ENCODE data around the gene FASTKD3. TPM values are rescaled to one million over a fixed set of nuclear protein-coding genes. Genes with fewer than 3 reads are reported as not detected.

The FASTKD3 gene
- total and polyA plus RNA-seq, 12 donors, result 8.5 to 32.0 (median 19.9) TPM

DNA sequence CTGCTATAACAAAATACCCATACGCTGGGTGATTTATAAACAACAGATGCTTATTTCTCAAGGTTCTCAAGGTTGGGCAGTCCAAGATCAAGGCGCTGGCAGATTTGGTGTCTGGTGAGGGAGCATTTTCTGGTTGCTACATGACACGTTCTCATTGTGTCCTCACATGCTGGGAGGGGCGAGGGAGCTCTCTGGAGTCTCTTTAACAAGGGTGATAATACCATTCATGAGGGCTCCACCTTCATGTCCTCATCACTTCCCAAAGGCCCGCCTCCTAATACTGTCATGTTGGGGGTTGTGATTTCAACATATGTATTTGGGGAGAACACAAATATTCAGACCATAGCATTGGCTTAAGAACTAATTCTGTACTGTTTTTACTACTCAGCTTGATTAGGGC lies 22.5 kb downstream of the FASTKD3 start:
- intact Hi-C loops (cut with DNase I), result no loop called here
- Histone ChIP-seq H3K4me1 (replicated peaks in 1 of 2) (peaks cover 0 to 6% of the 10 kb centered on the region in 2 donors), H3K36me3 (replicated peaks in 1 of 2) (no peaks in the 10 kb centered on the region), H3K9me3 (replicated peaks in 1 of 3) (no peaks in the 10 kb centered on the region), H3K4me3 (no peak overlapping the region), H3K27ac (no peak overlapping the region), H3K27me3 (no peaks in the 10 kb centered on the region)
- DNase-seq, result no peak
- TF ChIP-seq POLR2A (IDR thresholded peaks at IDR 0.05), result no peak
- TF ChIP-seq, protein P1, sequence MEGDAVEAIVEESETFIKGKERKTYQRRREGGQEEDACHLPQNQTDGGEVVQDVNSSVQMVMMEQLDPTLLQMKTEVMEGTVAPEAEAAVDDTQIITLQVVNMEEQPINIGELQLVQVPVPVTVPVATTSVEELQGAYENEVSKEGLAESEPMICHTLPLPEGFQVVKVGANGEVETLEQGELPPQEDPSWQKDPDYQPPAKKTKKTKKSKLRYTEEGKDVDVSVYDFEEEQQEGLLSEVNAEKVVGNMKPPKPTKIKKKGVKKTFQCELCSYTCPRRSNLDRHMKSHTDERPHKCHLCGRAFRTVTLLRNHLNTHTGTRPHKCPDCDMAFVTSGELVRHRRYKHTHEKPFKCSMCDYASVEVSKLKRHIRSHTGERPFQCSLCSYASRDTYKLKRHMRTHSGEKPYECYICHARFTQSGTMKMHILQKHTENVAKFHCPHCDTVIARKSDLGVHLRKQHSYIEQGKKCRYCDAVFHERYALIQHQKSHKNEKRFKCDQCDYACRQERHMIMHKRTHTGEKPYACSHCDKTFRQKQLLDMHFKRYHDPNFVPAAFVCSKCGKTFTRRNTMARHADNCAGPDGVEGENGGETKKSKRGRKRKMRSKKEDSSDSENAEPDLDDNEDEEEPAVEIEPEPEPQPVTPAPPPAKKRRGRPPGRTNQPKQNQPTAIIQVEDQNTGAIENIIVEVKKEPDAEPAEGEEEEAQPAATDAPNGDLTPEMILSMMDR (IDR thresholded peaks at IDR 0.05), result no peak
- 86 to 95% (median 90%) methylated on average over 5 of the region's 5 CpGs for WGBS, 4 donors

DNA sequence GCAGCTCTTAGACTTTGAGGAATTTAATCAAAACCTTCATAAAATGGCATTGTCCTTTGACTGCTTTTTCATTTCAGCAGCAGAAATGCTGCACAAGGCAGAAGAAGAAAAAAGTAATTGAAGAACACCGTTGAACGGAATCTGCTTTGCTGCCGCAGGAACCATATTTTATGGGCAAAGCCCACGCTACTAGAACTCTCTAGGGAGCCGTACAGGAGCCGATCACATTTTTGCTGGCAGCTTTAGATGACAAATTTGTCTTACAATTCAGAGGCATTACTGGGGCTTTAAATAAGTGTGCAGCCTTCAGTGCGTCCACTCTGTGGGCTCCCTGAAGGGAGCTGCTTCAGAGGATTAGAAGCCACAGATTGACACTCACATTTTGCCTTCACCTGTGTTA lies 23.3 kb downstream of the FASTKD3 start:
- DNase-seq, result no peak
- Histone ChIP-seq H3K4me1 (replicated peaks in 1 of 2) (peaks cover 0 to 6% of the 10 kb centered on the region in 2 donors), H3K36me3 (replicated peaks in 1 of 2) (no peaks in the 10 kb centered on the region), H3K4me3 (no peak overlapping the region), H3K27ac (no peak overlapping the region), H3K27me3 (no peaks in the 10 kb centered on the region), H3K9me3 (replicated peaks in 1 of 3) (no peaks in the 10 kb centered on the region)
- WGBS, 4 donors, result 63 to 71% (median 69%) methylated on average over 7 of the region's 7 CpGs
- TF ChIP-seq, protein P1 (IDR thresholded peaks at IDR 0.05), result no peak
- no peak for TF ChIP-seq POLR2A (IDR thresholded peaks at IDR 0.05)
- intact Hi-C loops (cut with DNase I), result no loop called here

DNA sequence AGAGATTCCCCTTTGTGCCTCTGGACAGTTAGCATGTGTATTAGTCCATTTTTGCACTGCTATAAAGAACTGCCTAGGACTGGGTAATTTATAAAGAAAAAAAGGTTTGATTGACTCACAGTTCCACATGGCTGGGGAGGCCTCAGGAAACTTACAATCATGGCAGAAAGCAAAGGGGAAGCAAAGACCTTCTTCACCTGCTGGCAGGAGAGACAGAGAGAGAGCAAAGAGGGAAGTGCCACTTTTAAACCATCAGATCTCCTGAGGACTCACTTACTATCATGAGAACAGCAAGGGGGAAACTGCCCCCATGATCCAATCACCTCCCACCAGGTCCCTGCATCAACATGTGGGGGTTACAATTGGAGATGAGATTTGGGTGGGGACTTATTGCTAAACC lies 23.9 kb downstream of the FASTKD3 start:
- intact Hi-C loops (cut with DNase I), result no loop called here
- DNase-seq, result no peak
- Histone ChIP-seq H3K27me3 (no peaks in the 10 kb centered on the region), H3K36me3 (replicated peaks in 1 of 2) (no peaks in the 10 kb centered on the region), H3K4me1 (replicated peaks in 1 of 2) (peaks cover 0 to 3% of the 10 kb centered on the region in 2 donors), H3K9me3 (replicated peaks in 1 of 3) (no peaks in the 10 kb centered on the region), H3K4me3 (no peak overlapping the region), H3K27ac (no peak overlapping the region)
- TF ChIP-seq POLR2A (IDR thresholded peaks at IDR 0.05), result no peak
- TF ChIP-seq, protein P1 (IDR thresholded peaks at IDR 0.05), result no peak

DNA sequence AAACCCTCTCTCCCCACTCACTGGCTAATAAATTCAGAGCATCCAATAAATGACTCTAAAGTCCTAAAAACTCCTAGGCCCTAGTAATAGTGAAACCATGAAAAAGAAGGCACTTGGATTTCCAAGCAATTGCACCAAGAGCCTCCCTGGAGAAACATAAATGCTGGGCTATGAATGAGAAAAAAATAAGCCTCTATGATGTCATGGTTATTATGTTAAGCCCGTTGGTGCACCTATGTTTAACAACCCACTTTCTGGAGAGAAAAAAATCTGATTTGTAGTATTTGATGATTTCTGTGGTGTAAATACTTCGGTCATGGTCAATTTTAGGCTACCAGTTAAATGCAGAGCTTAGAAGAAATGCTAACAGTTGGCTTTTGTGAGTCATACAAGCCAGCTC lies 26.3 kb downstream of the FASTKD3 start:
- Histone ChIP-seq H3K27ac (no peak overlapping the region), H3K9me3 (replicated peaks in 1 of 3) (no peaks in the 10 kb centered on the region), H3K27me3 (no peaks in the 10 kb centered on the region), H3K4me3 (no peak overlapping the region), H3K4me1 (replicated peaks in 1 of 2) (no peaks in the 10 kb centered on the region), H3K36me3 (replicated peaks in 1 of 2) (no peaks in the 10 kb centered on the region)
- intact Hi-C loops (cut with DNase I), result no loop called here
- WGBS, 4 donors, result 66 to 73% (median 69%) methylated on average over 2 of the region's 2 CpGs
- DNase-seq, result no peak
- TF ChIP-seq, protein P1 (IDR thresholded peaks at IDR 0.05), result no peak
- no peak for TF ChIP-seq POLR2A (IDR thresholded peaks at IDR 0.05)

Data from adrenal gland (tissue), 12 donors.